Measurements from ENCODE around the gene DPYSL4.

Gene DPYSL4

DNA sequence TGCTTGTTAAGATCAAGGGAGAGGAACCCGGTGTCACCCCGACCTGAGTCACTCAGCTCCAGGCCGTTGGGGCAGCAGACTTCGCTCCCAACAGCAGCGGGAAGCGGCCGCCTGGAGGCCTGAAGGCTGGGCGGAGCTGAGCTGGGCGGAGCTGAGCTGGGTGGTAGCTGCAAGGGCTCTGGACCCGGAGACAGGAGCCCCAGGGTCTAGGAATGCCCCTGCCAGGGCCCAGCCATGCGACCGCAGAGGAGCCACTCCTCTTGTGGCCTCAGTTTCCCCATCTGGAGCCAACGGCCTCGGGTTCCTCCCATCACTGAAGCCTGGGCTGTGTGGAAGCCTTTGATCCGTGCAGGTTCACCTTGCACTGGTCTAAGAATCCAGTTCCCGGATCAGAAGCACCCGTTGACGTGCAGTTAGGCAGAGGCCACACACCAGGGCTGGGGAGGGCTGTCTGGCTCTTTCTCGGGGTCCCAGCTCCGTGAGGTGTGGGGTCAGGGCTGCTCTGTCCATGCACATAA, 21.9 kb upstream of the DPYSL4 start:
- no peak for DNase-seq

DNA sequence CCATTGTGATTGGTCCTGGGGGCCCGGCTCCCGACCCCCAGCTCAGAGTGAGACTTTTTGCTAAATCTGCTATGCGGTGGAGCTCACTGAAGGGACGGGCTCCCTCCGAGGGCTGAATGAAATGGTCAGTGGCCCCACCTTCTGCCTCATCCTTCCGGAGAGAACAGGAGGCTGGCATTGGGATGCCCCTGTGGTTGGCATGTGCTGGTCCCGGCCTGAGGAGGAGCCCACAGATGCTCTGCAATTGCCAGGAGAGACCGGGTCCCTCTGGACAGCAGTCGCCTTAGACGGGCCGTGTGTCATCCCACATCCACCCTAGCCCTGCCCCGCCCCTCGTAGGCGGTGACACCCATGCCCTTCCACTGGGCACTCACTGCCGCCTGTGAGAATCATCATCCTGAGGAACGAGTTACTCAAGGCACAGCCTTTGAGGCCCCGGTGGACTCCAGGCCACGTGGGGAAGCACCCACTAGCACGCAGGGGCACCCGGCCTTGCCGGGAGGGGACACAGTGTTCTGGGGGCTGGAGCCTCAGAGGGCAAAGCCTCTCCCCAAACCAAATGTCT, 21.2 kb upstream of the DPYSL4 start:
- DNase-seq: no peak

DNA sequence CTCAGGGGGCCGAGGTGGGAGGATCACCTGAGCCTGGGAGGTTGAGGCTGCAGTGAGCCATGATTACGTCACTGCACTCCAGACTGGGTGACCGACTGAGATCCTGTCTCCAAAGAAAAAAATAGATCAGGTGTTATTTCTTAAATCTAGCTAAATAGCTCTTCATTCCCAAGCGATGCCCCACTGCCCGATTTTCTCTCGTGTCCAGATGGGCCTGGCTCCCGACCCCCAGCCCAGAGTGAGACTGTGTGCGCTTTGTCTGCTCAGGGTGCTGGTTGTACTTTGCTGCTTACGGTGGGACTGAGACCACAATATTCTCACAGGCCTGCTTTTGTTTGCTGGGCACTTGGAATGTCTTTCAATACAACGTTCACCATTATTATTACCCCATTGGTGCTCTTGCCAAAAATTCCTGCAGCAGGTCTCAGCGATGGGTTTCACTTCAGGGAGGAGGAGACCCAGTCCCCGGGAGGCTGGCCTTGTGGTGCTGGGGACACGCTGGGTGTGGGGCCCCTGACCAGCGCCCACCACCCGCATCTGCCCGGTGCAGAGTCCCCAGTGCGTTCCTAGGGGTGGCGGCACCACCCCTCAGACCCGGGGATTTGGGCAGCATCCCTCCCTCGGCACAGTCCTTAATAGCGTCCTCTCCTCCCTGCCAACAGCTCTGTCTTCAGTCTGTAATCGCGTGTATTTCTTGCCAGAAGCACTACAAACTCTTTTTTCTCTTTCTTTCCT, 20.4 kb upstream of the DPYSL4 start:
- no peak for DNase-seq

DNA sequence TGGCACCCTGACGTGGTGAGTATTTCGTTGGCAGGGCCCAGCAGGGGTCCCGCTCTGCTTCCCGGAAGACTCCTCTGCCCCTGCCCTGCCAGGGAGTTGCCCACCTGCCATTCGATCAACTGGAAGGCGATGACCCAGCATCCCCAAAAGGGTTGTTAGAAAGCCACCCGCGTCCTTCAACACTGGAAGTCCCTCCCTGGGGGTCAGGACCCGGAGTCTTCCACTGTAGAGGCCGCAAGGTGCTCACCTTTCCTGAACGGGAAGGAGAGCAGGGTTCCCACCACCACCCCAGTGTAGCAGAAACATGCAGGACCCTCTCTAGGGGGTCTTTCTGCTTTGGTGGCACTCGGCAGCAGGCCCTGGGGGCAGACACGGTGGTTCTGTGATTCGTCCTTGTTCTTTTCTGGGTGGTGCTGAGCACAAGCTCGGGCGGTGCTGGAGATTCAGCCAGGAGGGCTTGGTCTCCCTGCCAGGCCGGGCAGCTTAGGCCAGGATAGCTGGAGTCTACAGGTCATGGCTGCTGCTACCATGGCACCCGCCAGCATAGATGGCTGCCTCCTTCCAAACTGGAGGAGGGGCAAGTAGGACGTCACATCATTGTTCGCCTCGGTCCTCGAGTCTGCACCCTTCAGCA, 19.6 kb upstream of the DPYSL4 start:
- DNase-seq: no peak

DNA sequence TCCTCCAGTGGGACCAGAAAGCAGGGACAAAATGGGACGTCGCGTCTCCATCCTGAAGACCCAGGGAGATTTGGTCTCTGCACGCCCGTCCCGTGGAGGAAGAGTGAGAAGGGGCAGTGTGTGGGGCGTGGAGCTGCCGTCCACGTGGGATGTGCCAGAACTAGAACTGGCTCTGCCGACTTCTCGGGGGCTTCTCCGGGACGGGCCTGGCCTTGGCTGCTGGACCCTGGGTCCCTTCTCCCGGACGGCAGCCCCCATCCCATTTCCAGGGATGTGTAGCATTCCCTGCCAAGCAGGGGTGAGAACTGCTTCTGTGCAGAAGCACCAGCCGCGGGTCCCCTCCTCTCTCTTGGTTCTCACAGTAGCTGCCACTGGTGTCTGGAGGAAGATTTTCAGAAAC, 18.8 kb upstream of the DPYSL4 start:
- DNase-seq: no peak

DNA sequence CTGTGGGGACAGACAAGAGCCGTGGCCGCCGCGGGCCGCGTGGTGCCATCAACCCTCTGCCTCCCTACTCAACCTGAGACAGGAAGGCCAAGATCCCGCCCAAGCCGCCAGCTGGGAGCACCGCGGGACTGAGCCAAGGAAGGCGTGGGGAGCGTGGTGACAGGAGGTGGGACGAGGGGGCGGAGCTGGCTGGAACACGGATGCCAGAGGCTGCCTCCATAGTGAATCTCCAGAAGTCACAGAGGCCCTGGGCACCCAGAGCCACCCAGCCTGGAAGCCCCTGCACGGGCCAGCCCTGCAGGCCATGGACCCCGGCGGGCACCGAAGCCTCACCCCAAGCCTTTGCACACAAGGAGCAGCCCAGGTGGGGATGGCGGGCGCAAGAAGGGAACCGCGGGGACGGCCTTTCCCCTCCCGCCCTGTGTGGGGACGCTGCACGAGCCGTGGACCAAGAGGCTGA, 18.1 kb upstream of the DPYSL4 start:
- no peak for DNase-seq

DNA sequence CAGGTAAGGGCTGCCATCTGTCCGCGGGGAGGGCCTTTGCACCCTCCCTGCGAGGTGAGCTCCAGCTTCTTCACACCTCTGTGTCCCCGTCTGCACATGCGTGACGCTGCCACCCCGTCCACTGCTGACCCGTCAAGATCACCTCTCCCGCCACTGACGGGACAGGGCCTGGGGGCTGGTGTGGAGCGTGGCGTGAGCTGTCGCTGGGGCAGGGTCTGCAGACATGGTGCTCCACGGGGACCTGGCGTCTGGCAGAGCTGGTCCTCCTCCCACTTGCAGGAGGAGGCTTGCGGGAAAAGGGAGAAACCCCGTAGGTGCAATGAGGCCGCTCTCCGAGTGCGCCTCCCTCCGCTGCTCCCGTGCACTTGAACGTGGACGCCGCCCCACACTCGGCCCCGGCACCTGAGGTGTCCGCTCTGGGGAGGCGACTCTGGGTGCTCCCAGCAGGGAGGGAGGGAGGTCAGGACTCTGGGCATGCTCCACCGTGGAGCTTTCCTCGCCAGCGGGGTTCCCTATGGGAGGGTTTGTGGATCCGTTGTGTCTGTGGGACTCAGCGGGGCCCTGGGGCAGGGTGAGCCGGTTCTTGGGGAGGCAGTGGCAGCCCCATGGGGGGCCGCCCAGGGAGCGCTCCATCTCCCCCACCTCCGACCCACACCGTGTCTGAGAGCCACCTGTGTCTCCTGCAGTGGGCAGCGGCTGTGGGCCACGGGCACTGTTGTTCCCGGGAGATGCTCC, 17.6 kb upstream of the DPYSL4 start:
- DNase-seq: no peak

DNA sequence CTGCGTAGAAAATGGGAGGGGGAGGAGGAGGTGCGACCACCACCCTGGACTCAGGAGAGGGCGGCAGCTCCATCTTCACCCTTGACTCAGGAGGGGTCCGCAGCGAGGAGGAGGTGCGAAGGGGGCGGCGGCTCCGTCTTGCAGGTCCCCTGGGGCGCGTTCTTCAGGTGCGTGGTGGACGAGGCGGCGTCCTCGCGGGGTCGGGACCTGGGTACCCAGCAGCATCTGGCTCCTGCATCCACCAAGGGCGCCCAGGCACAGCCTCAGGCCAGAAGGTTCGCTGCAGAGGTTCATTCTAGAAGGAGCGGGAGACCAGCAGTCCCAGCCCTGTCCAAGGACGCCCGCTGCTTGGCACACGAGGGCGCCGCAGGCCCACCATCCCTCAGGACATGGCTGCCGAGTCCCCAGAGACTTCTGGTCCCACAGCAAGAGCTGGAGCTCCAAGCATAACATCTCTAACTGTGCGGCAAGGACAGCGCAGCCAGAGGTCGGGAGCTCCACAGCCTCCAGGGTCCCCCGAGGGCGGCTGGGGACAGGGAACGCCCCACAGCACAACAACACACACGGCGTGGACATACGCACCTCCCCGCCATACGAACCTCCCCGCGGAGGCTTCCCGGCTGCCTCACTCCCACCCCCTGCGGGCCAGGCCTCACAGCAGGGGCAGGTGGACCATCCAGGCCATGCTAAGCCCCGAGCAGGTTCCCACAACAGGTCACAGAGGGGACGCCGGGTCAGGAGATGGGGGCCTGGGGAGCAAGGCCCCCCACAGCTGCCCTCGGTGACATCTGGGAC, 16.8 kb upstream of the DPYSL4 start:
- no peak for DNase-seq

DNA sequence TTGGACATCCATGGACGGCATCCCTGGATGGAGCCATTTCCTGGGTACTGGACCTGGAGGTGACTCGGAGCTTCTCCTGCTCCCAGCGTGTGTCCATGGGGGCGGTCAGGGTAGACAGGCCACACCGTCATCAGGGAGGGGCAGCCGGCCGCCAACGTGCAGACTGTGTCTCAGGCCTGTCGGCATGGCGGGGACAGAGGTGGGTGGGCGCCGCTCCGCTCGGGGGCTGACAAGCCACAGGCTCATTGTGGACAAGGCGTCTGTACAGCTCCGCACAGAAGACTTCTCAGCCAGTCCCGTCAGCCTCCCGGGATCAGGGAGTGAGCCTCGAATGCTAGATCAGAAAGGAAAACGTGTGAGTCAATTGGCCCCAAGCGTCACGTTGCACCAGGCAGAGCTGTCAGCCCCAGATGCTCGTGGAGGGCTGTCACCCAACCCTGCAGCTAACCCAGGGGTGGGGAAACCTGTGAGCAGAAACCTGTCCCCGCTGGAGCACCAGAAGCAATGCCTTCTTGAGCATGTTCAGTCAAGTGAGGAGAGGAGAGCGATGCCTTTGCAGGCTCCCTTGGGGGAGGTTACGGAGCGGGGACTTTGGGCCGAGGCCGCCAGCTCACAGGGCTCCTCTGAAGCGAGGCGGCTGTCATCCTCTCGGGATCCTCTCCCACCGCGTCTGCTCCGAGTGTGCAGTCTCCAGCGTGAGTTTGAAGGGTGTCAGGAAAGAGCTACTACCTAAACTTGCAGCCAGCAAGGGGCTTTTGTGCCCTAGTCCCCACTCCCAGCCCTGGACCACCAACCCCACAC, 16.0 kb upstream of the DPYSL4 start:
- no peak for DNase-seq

DNA sequence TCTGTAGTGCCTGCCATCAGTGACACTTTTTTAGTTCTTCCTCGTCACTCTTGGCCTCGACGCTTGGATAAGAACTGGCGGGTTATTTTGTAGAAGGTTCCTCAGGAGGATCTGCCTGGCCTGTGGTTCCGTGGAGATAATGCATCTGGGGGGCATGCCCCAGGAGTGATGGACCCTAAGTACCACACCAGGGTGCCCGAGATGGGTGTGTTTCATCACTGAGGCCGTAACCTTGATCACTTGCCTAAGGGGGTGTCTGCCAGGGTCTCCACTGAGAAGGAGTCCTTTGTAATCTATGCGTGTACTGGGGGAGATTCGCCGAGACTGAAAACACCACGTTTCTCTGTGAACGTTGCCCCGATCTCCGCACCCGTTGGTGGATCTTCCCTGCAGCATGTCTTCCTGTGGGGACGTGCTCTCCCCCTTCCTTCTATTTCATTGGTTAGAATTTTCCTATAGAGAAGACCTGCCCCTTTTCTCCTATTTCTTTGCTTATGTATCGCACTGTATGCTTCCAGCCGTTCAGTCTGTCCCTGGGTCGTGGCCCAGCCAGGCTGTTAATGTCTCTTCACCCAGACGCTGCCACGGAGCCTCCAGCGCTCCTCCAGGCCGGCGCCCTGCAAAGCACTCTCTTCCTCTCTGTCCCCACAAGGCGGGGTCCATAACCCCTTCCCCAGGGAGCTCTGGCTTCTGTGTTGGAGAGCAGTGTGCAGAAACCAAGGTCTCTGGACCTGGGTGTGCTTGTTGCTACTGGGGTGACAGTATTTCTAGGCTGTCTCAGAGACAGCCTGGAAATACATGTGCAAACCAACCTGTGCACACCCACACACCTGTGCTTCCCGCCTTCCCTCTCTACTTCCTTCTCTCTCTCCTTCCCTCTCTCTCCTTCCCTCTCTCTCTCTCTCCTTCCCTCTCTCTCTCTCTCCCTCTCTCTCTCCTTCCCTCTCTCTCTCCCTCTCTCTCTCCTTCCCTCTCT, 14.4 kb upstream of the DPYSL4 start:
- no peak for DNase-seq

DNA sequence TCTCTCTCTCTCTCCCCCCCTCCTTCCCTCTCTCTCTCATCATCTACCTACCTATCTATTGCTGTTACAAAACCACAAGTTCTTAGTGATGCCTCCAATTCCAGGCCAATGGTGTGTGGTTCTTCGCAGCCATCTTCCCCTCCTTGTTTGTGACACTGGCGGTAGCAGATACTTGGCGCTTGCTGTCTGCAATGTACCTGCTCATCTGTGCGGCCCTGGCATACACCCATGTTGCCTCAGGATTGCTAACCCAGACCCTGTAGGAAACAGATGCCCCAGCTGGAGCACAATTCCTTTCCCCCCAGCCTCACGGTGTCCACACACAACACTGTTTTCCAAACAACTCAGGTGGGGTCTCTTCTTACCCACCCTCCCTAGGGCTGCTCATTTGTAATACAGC, 13.6 kb upstream of the DPYSL4 start:
- DNase-seq: no peak

DNA sequence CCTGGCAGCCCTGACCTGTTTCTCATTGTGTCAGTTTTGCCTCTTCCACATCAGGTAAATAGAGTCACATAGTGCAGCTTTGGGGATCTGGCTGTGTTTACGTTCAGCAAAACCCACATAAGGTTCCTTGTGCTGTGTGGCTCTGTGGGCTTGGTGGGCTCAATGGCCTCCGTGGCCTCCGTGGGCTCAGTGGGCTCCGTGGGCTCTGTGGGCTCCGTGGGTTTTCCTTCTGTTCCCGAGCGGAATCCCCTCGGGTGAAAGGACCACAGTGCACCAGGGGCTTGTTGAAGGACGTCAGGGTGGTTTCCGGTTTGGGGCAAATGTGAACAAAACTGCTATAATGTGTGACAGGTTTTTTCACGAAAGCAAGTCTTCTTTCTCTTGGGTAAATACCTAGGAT, 12.5 kb upstream of the DPYSL4 start:
- DNase-seq: no peak

DNA sequence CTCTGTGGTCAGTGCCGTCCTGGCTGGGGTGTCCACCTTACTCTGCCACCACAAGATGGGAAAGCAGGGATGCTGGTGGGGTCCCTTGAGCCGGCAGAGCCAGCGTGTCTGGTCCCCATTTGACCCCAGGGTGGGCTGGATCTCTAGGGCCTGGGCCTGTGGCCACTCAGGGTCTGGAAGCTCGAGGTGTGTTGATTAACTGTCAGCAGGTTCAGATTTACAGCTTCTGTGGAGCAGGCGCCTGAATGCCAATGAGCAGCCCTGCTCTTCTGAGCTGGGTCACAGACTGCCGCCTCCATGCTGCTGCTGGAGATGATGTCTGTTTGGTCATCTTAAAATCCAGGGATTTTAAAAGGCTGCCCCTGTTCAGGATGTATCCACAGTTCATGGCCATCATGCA, 11.3 kb upstream of the DPYSL4 start:
- DNase-seq: no peak

DNA sequence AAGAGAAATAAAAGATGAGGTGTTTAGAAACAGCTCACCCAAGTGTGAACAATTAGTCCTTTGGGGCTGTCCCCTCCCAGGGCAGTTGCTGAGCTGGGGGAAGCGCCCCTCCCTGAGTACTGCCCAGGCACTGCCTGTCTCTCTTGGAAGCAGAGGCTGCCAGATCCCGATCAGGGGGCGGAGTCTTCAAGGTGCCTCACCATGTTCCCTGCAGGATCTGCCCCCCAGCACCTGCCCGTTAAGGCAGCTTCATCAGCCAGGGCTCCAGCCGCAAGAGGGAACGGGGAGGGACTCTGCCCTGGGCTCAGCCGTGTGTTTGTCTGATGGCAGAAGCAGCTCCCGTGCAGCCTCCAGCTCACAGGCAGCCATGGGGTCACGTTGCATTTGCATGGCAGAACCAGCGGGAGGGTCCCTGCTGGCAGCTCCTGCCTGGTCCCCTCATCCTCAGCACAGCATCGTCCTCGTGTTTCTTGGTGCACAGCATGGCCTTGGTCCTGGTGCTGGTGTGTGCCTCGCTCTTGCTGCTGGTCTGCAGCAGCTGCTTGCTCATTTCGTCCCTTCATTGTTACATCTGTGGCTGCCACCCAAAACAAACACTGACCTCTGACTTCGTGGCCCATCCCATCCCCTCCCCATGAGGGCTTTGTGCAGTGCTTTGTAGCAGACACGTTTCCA, 10.7 kb upstream of the DPYSL4 start:
- no peak for DNase-seq

DNA sequence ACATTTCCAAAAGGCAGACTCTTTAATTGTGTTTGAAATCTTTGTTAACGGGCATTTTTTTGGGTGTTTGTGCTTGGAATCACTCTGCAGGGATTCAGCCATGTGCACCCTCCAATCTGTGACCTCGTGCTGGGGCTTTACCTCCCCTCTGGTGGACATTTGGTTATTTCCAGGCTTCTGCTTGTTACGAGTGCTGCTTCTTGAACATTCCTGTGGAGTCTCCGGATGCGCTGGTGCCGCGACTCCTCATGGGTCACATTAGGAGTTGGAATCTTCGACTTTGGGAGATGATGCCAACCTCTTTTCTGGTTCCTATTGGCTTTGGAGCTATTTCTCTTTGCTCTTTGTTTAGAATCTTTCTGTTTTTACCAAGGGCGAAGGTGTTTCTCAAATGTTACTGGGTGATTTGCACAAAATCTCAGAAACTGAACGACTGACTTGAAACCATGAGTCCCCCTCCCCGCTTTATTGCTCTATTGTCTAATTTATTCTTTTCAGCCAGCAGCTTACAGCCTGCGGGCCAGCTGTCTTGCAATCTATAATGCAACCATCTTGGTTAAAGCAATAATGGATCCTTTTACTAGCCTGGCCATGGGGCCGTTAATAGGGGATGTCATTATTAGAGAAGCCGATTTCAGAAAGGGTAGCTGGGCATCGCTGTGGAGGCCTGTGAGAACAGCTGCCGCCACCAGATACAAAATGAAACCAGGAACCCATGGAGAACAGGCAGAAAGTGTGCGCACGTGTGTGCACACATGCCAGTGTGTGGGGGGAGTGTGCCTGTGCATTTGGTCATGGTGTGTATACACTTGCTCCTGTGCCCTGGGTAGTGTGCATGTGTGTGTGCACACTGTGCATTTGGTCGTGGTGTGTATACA, 9.9 kb upstream of the DPYSL4 start:
- DNase-seq: no peak

DNA sequence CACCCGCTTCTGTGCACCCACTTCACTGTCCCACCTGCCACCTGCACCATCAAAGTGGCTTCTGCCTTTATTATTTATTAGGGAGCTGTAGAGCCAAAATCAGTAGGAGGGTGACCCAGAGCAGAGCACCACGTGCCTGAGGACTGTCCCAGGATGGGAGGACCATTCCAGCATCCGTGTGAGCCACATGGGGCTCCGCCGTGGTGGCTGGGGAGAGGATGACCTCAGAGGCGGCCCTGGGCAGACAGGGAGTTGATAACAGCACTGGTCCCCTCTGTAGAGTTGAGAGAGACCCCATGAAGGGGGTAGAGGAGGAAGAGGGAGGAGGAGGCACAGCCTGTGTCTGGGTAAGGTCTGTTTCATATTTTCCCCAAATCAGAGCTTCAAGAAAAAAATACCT, 8.7 kb upstream of the DPYSL4 start:
- no peak for DNase-seq

DNA sequence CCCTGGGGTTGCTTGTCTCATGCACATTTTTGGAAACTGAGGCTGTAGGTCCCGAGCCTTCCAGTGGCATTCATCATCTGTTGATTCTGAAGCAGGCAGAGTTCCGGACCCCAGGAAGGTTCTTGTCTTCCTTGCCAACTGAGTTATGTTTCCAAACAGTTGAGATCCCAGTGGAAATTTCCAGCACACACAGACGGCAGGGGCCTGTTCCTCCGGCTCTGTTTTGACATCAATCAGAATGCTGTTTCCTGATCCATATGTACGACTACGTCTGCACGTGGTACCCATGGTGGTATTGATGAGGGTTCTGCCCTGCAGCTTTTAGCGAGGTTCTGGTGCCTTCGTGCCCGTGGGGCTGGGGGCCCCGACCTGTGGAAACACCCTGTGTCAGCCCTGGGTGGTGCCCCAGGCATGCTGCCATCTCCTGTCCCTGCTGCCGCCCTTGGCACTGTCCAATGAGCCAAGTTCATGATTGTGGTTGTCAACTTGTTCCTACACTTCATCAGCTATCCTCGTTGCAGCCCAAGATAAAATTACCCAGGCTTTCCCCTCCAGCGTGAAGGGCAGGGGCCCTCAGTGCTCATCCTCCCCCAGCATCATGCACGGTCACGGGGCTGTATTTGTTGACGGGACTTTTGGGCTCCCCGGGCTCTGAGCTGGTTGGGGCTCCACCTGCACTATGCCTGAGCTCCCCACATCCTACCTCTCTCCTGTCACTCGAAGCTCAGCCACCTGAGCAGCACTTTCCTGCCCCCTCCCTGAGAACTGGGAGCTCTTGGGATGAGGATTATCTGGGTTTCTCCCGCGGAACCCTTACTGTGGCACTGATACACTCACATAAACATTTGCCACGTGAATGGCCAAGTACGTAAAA, 7.8 kb upstream of the DPYSL4 start:
- DNase-seq: no peak
